HCT116 (cell line): Measurements from ENCODE around the gene ABCA1. TPM values are rescaled to one million over a fixed set of nuclear protein-coding genes. Genes with fewer than 3 reads are reported as not detected.

Experiments used
- ATAC-seq: fragments of 200-7000 bp; cut with Tn5 transposase; 2 replicates; pipeline ENCODE4 v1.9.1; 2020; ENCODE audit warnings: mild to moderate bottlenecking, moderate library complexity
- BruUV-seq: library from RNA; stranded (reverse); fragments of 400-500 nt; replicated peaks from 2 replicates; lab custom pipeline; 2021; lab: Mats Ljungman, UMichigan
- CTCF ChIA-PET: fragments of 300-600 bp; sonication (Branson Sonifier 250); formaldehyde crosslinking; loops from one replicate; lab custom pipeline; 2021; ENCODE audit warnings: antibody characterized with exemption; lab: Charles Lee
- POLR2A ChIA-PET: fragments of 300-600, 350-600 bp; sonication (Branson Sonifier 250); formaldehyde crosslinking; loops from one replicate; lab custom pipeline; 2021; ENCODE audit warnings: antibody characterized with exemption; lab: Charles Lee
- RAD21 ChIA-PET, 2 experiments: fragments of 300-600 bp; sonication (Branson Sonifier 250); formaldehyde crosslinking; loops; one replicate each; lab custom pipeline; 2023; ENCODE audit warnings: low total read pairs in 2 of 2; ENCODE audit not compliant: uncharacterized antibody in 2 of 2, unreplicated experiment in 2 of 2, low non-redundant PET in 1 of 2; lab: Charles Lee
- DNase-seq: peaks from one replicate; pipeline ENCODE4 v3.0.0-alpha.2; 2010; ENCODE audit warnings: low read depth, low spot score
- H2AFZ ChIP-seq: fragments of 200-600 bp; shearing (Covaris generic), sonication (generic); 2 replicates; pipeline ENCODE4 v1.6.1; 2017; ENCODE audit warnings: low read depth, mixed run types, mixed read lengths, antibody characterized with exemption, low read length; ENCODE audit not compliant: poor library complexity, severe bottlenecking
- H3K27ac ChIP-seq: 2 replicates; pipeline ENCODE4 v1.5.1; 2012; ENCODE audit warnings: low read depth, low read length
- H3K27me3 ChIP-seq: fragments of 200-600 bp; sonication (generic); 2 replicates; pipeline ENCODE4 v1.6.1; 2016; ENCODE audit warnings: mixed run types, low read length, mixed read lengths; ENCODE audit not compliant: insufficient read depth
- H3K36me3 ChIP-seq, 2 experiments: fragments of 200-500 bp in 1 of 2; fragments of 200-600 bp in 1 of 2; sonication (Bioruptor generic) in 1 of 2; sonication (generic) in 1 of 2; 2 replicates each; pipeline versions ENCODE4 v1.5.1 to v1.6.1; 2014 to 2016; ENCODE audit warnings: low read length in 2 of 2, inconsistent platforms in 1 of 2, mixed read lengths in 1 of 2, mixed run types in 1 of 2; ENCODE audit not compliant: insufficient read depth in 2 of 2, control insufficient read depth in 1 of 2
- H3K4me1 ChIP-seq, 2 experiments: fragments of 200-600 bp in 1 of 2; sonication (generic) in 1 of 2; 2 replicates each; pipeline versions ENCODE4 v1.5.1 to v1.6.1; 2012 to 2017; ENCODE audit warnings: low read length in 2 of 2, inconsistent platforms in 1 of 2, mild to moderate bottlenecking in 1 of 2, mixed read lengths in 1 of 2, mixed run types in 1 of 2, moderate library complexity in 1 of 2; ENCODE audit not compliant: insufficient read depth in 2 of 2, control insufficient read depth in 1 of 2
- H3K4me2 ChIP-seq: fragments of 200-600 bp; sonication (generic); 2 replicates; pipeline ENCODE4 v1.6.1; 2017; ENCODE audit warnings: mixed run types, low read length, mixed read lengths
- H3K4me3 ChIP-seq, 2 experiments: fragments of 200-600 bp in 1 of 2; sonication (generic) in 1 of 2; replicated peaks in 1 of 2; 2 replicates each; pipeline ENCODE4 v1.5.1; 2011 to 2016; ENCODE audit warnings: low read length in 2 of 2, control low read depth in 1 of 2, low read depth in 1 of 2, mild to moderate bottlenecking in 1 of 2, mixed read lengths in 1 of 2, mixed run types in 1 of 2
- H3K79me2 ChIP-seq: fragments of 200-600 bp; sonication (generic); 2 replicates; pipeline ENCODE4 v1.6.1; 2017; ENCODE audit warnings: mild to moderate bottlenecking, mixed run types, low read length, moderate library complexity, mixed read lengths; ENCODE audit not compliant: insufficient read depth
- H3K9ac ChIP-seq: fragments of 200-600 bp; sonication (generic); 2 replicates; pipeline ENCODE4 v1.6.1; 2016; ENCODE audit warnings: low read length, mixed read lengths
- H3K9me2 ChIP-seq: fragments of 200-600 bp; sonication (generic), shearing (Covaris generic); 2 replicates; pipeline ENCODE4 v1.6.1; 2017; ENCODE audit warnings: mixed run types, mild to moderate bottlenecking, moderate library complexity; ENCODE audit not compliant: insufficient read depth
- H3K9me3 ChIP-seq, 2 experiments: fragments of 200-500 bp in 1 of 2; fragments of 200-600 bp in 1 of 2; sonication (Bioruptor generic) in 1 of 2; sonication (generic) in 1 of 2; 2 replicates each; pipeline ENCODE4 v1.6.1; 2014 to 2017; ENCODE audit warnings: low read length in 2 of 2, mixed read lengths in 2 of 2, inconsistent platforms in 1 of 2, low read depth in 1 of 2, mild to moderate bottlenecking in 1 of 2, mixed run types in 1 of 2, moderate library complexity in 1 of 2; ENCODE audit not compliant: control insufficient read depth in 1 of 2, insufficient read depth in 1 of 2
- H4K20me1 ChIP-seq: fragments of 200-600 bp; sonication (generic), shearing (Covaris generic); 2 replicates; pipeline ENCODE4 v1.6.1; 2017; ENCODE audit warnings: mixed run types, mild to moderate bottlenecking, moderate library complexity; ENCODE audit not compliant: insufficient read depth
- ATF3 ChIP-seq: IDR thresholded peaks from 2 replicates; pipeline ENCODE4 v1.6.1; 2012
- CBX3 ChIP-seq: IDR thresholded peaks from 2 replicates; pipeline ENCODE4 v1.6.1; 2012; ENCODE audit warnings: low read depth
- EGR1 ChIP-seq: IDR thresholded peaks from 2 replicates; pipeline ENCODE4 v1.6.1; 2012; ENCODE audit warnings: low read depth
- EZH2 ChIP-seq: fragments of 200-600 bp; sonication (generic); IDR thresholded peaks from 2 replicates; pipeline ENCODE4 v1.6.1; 2017; ENCODE audit warnings: antibody characterized with exemption, mixed run types
- EZH2phosphoT487 ChIP-seq: fragments of 200-600 bp; IDR thresholded peaks from 2 replicates; pipeline ENCODE4 v1.6.1; 2018; ENCODE audit warnings: antibody characterized with exemption, borderline replicate concordance
- FOSL1 ChIP-seq: IDR thresholded peaks from 2 replicates; pipeline ENCODE4 v1.6.1; 2012; ENCODE audit warnings: low read depth
- JUND ChIP-seq: IDR thresholded peaks from 2 replicates; pipeline ENCODE4 v1.6.1; 2012
- MAX ChIP-seq: IDR thresholded peaks from 2 replicates; pipeline ENCODE4 v1.6.1; 2012
- POLR2A ChIP-seq: IDR thresholded peaks from 2 replicates; pipeline ENCODE4 v1.7.0; 2011; ENCODE audit warnings: borderline replicate concordance; ENCODE audit not compliant: insufficient read depth, insufficient read length; ENCODE audit errors: extremely low read depth
- POLR2AphosphoS5 ChIP-seq: IDR thresholded peaks from 2 replicates; pipeline ENCODE4 v1.6.1; 2011; ENCODE audit warnings: mild to moderate bottlenecking, low read depth, low read length, moderate library complexity
- RAD21 ChIP-seq: IDR thresholded peaks from 2 replicates; pipeline ENCODE4 v1.6.1; 2012; ENCODE audit warnings: low read depth, mild to moderate bottlenecking
- SIN3A ChIP-seq: IDR thresholded peaks from 2 replicates; pipeline ENCODE4 v1.6.1; 2012; ENCODE audit warnings: low read depth
- SP1 ChIP-seq: IDR thresholded peaks from 2 replicates; pipeline ENCODE4 v1.6.1; 2012; ENCODE audit warnings: low read depth
- SRF ChIP-seq: IDR thresholded peaks from 2 replicates; pipeline ENCODE4 v1.6.1; 2012; ENCODE audit warnings: low read depth
- ZFX ChIP-seq: fragments of 450-650 bp; IDR thresholded peaks from 2 replicates; pipeline ENCODE4 v1.6.1; 2017
- ZNF274 ChIP-seq: fragments of 200-500 bp; sonication (Bioruptor generic); IDR thresholded peaks from 2 replicates; pipeline ENCODE4 v1.6.1; 2014; ENCODE audit warnings: mild to moderate bottlenecking, low read depth, low read length, inconsistent platforms
- intact Hi-C: fragments of 100-400 bp; cut with micrococcal nuclease; formaldehyde crosslinking; loops from 2 replicates; pipeline ENCODE4 v1.10.0; 2022
- total RNA-seq: library from RNA; stranded (reverse); gene quantifications from one replicate; pipeline ENCODE4 v1.2.1, GENCODE V29; 2021; ENCODE audit not compliant: unreplicated experiment

ABCA1 gene
- total RNA-seq, 1 experiment from 2014 or later: 0.89 TPM

- no peak overlapping the region for H3K27ac ChIP-seq
- intact Hi-C loops: loop anchor here (10.0 kb wide), 1 partner anchor 440 kb away; no protein-coding TSS in a partner anchor
- H4K20me1 ChIP-seq: no peaks in the 10 kb centered on the region
- no peak for DNase-seq
- no peaks in the 10 kb centered on the region for H3K79me2 ChIP-seq
- peaks cover 0 to 5% of the 10 kb centered on the region in 2 experiments; a peak in 2 of 4 replicates for H3K4me1 ChIP-seq
- H3K27me3 ChIP-seq: no peaks in the 10 kb centered on the region
- RAD21 ChIA-PET: no interaction called here
- ATAC-seq: no peak
- BruUV-seq: no TSS peak
- H3K9me3 ChIP-seq: no peaks in the 10 kb centered on the region
- H3K9ac ChIP-seq: no peak overlapping the region
- CTCF ChIA-PET: no interaction called here
- no peak overlapping the region for H3K4me2 ChIP-seq
- POLR2A ChIA-PET: no interaction called here
- no peak overlapping the region for H3K4me3 ChIP-seq
- TF ChIP-seq CBX3 (no peak), POLR2A (no peak), ZNF274 (no peak), POLR2AphosphoS5 (no peak), ZFX (no peak), SP1 (no peak), ATF3 (no peak), RAD21 (no peak), EZH2phosphoT487 (no peak), EGR1 (no peak), FOSL1 (no peak), SIN3A (no peak), EZH2 (no peak), SRF (no peak), MAX (no peak), JUND (no peak)
- no peaks in the 10 kb centered on the region for H3K36me3 ChIP-seq
- H2AFZ ChIP-seq: no peak overlapping the region
- H3K9me2 ChIP-seq: no peaks in the 10 kb centered on the region
These were observed 46.4 kb upstream of the ABCA1 start for GRCh38 chr9:104974053-104974962.
